ENCODE results near the gene DHX40. TPM values are rescaled to one million over a fixed set of nuclear protein-coding genes. Genes with fewer than 3 reads are reported as not detected.

The DHX40 gene
- total RNA-seq, 2 experiments from 2014 or later: 20.0 to 24.4 TPM

Other genes with a start within 250 kb of the DHX40 start
- gene YPEL2, start 234.0 kb upstream of the DHX40 start, total RNA-seq: 10 to 100 TPM; 17.1 to 18.4 TPM
- gene CLTC, start 54.3 kb downstream of the DHX40 start, total RNA-seq: 100 to 1,000 TPM; 156 to 163 TPM
- gene PTRH2, start 141.8 kb downstream of the DHX40 start, total RNA-seq: 10 to 100 TPM; 22.8 to 23.3 TPM
- 100 to 1,000 TPM; 398 to 408 TPM for gene VMP1, start 142.0 kb downstream of the DHX40 start, total RNA-seq

Data from activated CD4-positive, alpha-beta memory T cell treated with anti-CD3 and anti-CD28 coated beads, Interleukin-2, amount 10 ng/mL, durations not matched to agents 7 days and 5 days (primary cell).